HFF-Myc (cell line): ENCODE results near the gene GCK.

Experiments used
- DNase-seq: peaks from one replicate; pipeline ENCODE4 v3.0.0-alpha.2; 2011; ENCODE audit warnings: low read depth; ENCODE audit errors: extremely low read depth
- H3K4me3 ChIP-seq: replicated peaks from 2 replicates; pipeline ENCODE4 v1.5.1; 2011; ENCODE audit warnings: low read depth, mild to moderate bottlenecking, control low read depth, low read length
- CTCF ChIP-seq: IDR thresholded peaks from 2 replicates; pipeline ENCODE4 v1.5.1; 2012; ENCODE audit warnings: mild to moderate bottlenecking, low read depth, low read length, control low read depth; ENCODE audit errors: missing control alignments

Gene GCK

GRCh38 chr7:44189993-44190872, 994 bp upstream of the GCK start:
- no peak overlapping the region for H3K4me3 ChIP-seq
- DNase-seq, result no peak
- TF ChIP-seq CTCF, result no peak

- no peak overlapping the region for H3K4me3 ChIP-seq
- TF ChIP-seq CTCF, result no peak
- no peak for DNase-seq
Measured at GRCh38 chr7:44188480-44189225, 586 bp downstream of the GCK start.

- no peak for TF ChIP-seq CTCF
- no peak for DNase-seq
- no peak overlapping the region for H3K4me3 ChIP-seq
Measured at GRCh38 chr7:44187636-44188416, 1.4 kb downstream of the GCK start.

- DNase-seq, result no peak
- TF ChIP-seq CTCF, result no peak
- no peak overlapping the region for H3K4me3 ChIP-seq
Measured at GRCh38 chr7:44186736-44187135, 2.5 kb downstream of the GCK start.

- no peak for DNase-seq
- H3K4me3 ChIP-seq, result no peak overlapping the region
- no peak for TF ChIP-seq CTCF
Measured at GRCh38 chr7:44185729-44186128, 3.5 kb downstream of the GCK start.

GRCh38 chr7:44184873-44185446, 4.3 kb downstream of the GCK start:
- TF ChIP-seq CTCF, result no peak
- no peak overlapping the region for H3K4me3 ChIP-seq
- DNase-seq, result no peak
